Left lung (tissue), 10 donors: ENCODE measurements around the gene P2RX4. TPM values are rescaled to one million over a fixed set of nuclear protein-coding genes. Genes with fewer than 3 reads are reported as not detected.
A peak's percentile ranks its signal among the peaks of the same experiment; 100 is the strongest.
"Not testable (repeated sequence)": the region's sequence is repeated elsewhere in the genome, so short reads cannot be mapped to it uniquely, and the experiment has no call there.

Source experiments
- ATAC-seq: fragments of 200-7000 bp; cut with Tn5 transposase; one replicate; pipeline ENCODE4 v1.9.1; 2020; ENCODE audit warnings: moderate library complexity
- DNase-seq, 4 donors: peaks; one replicate each; pipeline ENCODE4 v3.0.0-alpha.2; 2013 to 2020
- H3K27ac ChIP-seq, 2 donors: fragments of 200-600 bp; sonication (generic) in 1 of 2; one replicate each; pipeline versions ENCODE4 v1.5.0 to v1.8.0; 2020 to 2021
- H3K27me3 ChIP-seq, 2 donors: fragments of 200-600 bp; sonication (generic) in 1 of 2; one replicate each; pipeline versions ENCODE4 v1.5.0 to v1.8.0; 2020 to 2021
- H3K36me3 ChIP-seq, 2 donors: fragments of 200-600 bp; sonication (generic) in 1 of 2; one replicate each; pipeline versions ENCODE4 v1.5.0 to v1.8.0; 2020 to 2021
- H3K4me1 ChIP-seq, 2 donors: fragments of 200-600 bp; one replicate each; pipeline ENCODE4 v1.8.0; 2021
- H3K4me3 ChIP-seq, 2 donors: fragments of 200-600 bp; sonication (generic) in 1 of 2; one replicate each; pipeline versions ENCODE4 v1.5.0 to v1.8.0; 2020 to 2021; ENCODE audit warnings: mild to moderate bottlenecking in 1 of 2
- H3K9me3 ChIP-seq, 2 donors: fragments of 200-600 bp; sonication (generic) in 1 of 2; one replicate each; pipeline versions ENCODE4 v1.5.0 to v1.8.0; 2020 to 2021
- CTCF ChIP-seq, 2 donors: fragments of 200-600 bp; sonication (generic) in 1 of 2; IDR thresholded peaks; one replicate each; pipeline versions ENCODE4 v1.5.0 to v1.8.0; 2021; ENCODE audit warnings: antibody characterized with exemption in 2 of 2
- intact Hi-C, 2 donors: fragments of 100-400 bp; cut with DNase I; formaldehyde crosslinking; loops; one replicate each; pipeline versions ENCODE4 v1.11.2 to v1.14.2; 2022
- polyA plus RNA-seq, 6 donors: library from polyadenylated mRNA; unstranded; fragments of 120-200 nt; gene quantifications; one replicate each; pipeline ENCODE4 v1.2.1, GENCODE V29; 2013; ENCODE audit not compliant: insufficient read length in 6 of 6
- total RNA-seq, 2 donors: library from RNA; stranded (reverse); fragmentation: NEBNext Ultra II Directional; extraction: Animal tissue kit (Norgen Biotek cat#: 25700); gene quantifications; one replicate each; pipeline ENCODE4 v1.2.1, GENCODE V29; 2021
- donor health status: DM: no; HTN: yes; CAD: no.
- donor health status: DM: no; HTN: no; CAD: no.

Gene P2RX4
- total and polyA plus RNA-seq, 8 donors = 29.2 to 75.1 (median 31.2) TPM

- TF ChIP-seq CTCF (IDR thresholded peaks at IDR 0.05) = no peak
- intact Hi-C loops = no loop called here
- Histone ChIP-seq H3K27ac (no peak overlapping the region), H3K9me3 (no peaks in the 10 kb centered on the region), H3K27me3 (no peaks in the 10 kb centered on the region), H3K4me3 (no peak overlapping the region), H3K4me1 (no peaks in the 10 kb centered on the region), H3K36me3 (peaks cover 0 to 97% of the 10 kb centered on the region in 2 donors)
- ATAC-seq = no peak
- DNase-seq = peak in 1 of 4 donors; percentile 43
Measured at GRCh38 chr12:121255433-121255832, 45.5 kb downstream of the P2RX4 start.

- H3K9me3 ChIP-seq, H3K4me1 ChIP-seq, H3K4me3 ChIP-seq, intact Hi-C loops, DNase-seq, ATAC-seq, H3K27ac ChIP-seq, H3K27me3 ChIP-seq: not testable (repeated sequence)
- H3K36me3 ChIP-seq = peaks cover 0 to 97% of the 10 kb centered on the region in 2 donors
Measured at GRCh38 chr12:121257704-121258449, 47.9 kb downstream of the P2RX4 start.

GRCh38 chr12:121259074-121259473, 49.1 kb downstream of the P2RX4 start:
- ATAC-seq (no peak), DNase-seq (no peak)
- Histone ChIP-seq H3K36me3 (peaks cover 0 to 97% of the 10 kb centered on the region in 2 donors), H3K4me1 (no peaks in the 10 kb centered on the region), H3K9me3 (no peaks in the 10 kb centered on the region), H3K4me3 (no peak overlapping the region), H3K27ac (no peak overlapping the region), H3K27me3 (no peaks in the 10 kb centered on the region)
- intact Hi-C loops = no loop called here
- no peak for TF ChIP-seq CTCF (IDR thresholded peaks at IDR 0.05)

- H3K9me3 ChIP-seq = no peaks in the 10 kb centered on the region
- intact Hi-C loops = no loop called here
- no peaks in the 10 kb centered on the region for H3K4me1 ChIP-seq
- ATAC-seq = no peak
- no peak for TF ChIP-seq CTCF (IDR thresholded peaks at IDR 0.05)
- no peak overlapping the region for H3K4me3 ChIP-seq
- H3K27ac ChIP-seq = no peak overlapping the region
- DNase-seq = peak in 1 of 4 donors; percentile 60
- peaks cover 0 to 94% of the 10 kb centered on the region in 2 donors for H3K36me3 ChIP-seq
- no peaks in the 10 kb centered on the region for H3K27me3 ChIP-seq
Measured at GRCh38 chr12:121260091-121260490, 50.2 kb downstream of the P2RX4 start.

- peaks cover 0 to 96% of the 10 kb centered on the region in 2 donors for H3K36me3 ChIP-seq
- ATAC-seq = no peak
- intact Hi-C loops = no loop called here
Measured at GRCh38 chr12:121261398-121261797, 51.5 kb downstream of the P2RX4 start.

More at GRCh38 chr12:121261398-121261797, 51.5 kb downstream of the P2RX4 start:
- peak in 1 of 4 donors; percentile 11 for DNase-seq
- TF ChIP-seq CTCF (IDR thresholded peaks at IDR 0.05) = no peak
- no peak overlapping the region for H3K27ac ChIP-seq
- no peak overlapping the region for H3K4me3 ChIP-seq
- H3K9me3 ChIP-seq = no peaks in the 10 kb centered on the region
- no peaks in the 10 kb centered on the region for H3K4me1 ChIP-seq
- H3K27me3 ChIP-seq = no peaks in the 10 kb centered on the region
